NCI-H526 treated with DMSO at 0.1 percent for 48 hours (cell line): ENCODE data around the gene CYLC1.
A peak's percentile ranks its signal among the peaks of the same experiment; 100 is the strongest.

ENCODE experiments used
- DNase-seq: peaks from one replicate; lab custom pipeline; 2025; lab: John Stamatoyannopoulos, UW

The CYLC1 gene, protein sequence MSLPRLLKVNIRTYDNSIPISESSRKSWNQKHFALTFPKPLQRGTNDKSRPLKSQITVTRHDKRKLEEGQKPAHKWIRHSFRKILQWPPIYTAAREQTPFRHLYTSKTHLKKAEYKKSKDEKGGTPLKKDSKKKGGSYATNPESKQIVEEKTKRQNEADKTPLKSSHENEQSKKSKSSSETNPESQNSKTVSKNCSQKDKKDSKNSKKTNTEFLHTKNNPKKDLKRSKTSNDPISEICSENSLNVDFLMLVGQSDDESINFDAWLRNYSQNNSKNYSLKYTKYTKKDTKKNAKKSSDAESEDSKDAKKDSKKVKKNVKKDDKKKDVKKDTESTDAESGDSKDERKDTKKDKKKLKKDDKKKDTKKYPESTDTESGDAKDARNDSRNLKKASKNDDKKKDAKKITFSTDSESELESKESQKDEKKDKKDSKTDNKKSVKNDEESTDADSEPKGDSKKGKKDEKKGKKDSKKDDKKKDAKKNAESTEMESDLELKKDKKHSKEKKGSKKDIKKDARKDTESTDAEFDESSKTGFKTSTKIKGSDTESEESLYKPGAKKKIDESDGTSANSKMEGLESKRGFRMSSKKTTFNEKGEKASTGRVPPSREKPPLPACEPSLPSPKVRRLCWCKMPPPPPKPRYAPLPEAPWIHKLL

GRCh38 chrX:83860846-83861245 is at the start of gene CYLC1:
CYLC1 (plus strand) TSS chrX:83861146; CDS start chrX:83861183, 37 bp downstream.
- no peak for DNase-seq

GRCh38 chrX:83819304-83819703 is 41.6 kb upstream of the CYLC1 start:
- DNase-seq, result no peak

GRCh38 chrX:83829874-83830273 is 31.1 kb upstream of the CYLC1 start:
- DNase-seq, result no peak

GRCh38 chrX:83845397-83845796 is 15.5 kb upstream of the CYLC1 start:
- DNase-seq, result peak; percentile 39

GRCh38 chrX:83847339-83847738 is 13.6 kb upstream of the CYLC1 start:
- no peak for DNase-seq

GRCh38 chrX:83888585-83888984 is 27.6 kb downstream of the CYLC1 start:
- DNase-seq, result no peak

- DNase-seq, result no peak
These were observed 31.5 kb downstream of the CYLC1 start for GRCh38 chrX:83892433-83892832.

DNA sequence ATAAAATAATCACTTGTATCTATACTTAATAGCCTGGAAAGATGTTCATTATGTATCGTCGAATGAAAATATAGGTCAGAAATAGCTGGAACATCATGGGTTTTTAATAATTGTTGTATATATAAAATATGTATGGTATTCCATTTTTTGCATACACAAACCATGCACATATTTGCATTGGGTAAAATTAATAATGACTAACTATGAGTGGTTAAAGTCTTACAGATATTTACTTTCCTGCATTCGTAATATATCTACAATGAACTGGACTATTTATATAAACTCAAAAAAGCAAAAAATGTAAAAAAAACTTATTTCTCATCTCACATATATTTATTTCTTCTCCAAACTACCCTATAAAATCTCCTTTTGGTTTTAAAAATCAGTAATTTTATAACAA is 46.0 kb downstream of the CYLC1 start:
- DNase-seq, result no peak

DNA sequence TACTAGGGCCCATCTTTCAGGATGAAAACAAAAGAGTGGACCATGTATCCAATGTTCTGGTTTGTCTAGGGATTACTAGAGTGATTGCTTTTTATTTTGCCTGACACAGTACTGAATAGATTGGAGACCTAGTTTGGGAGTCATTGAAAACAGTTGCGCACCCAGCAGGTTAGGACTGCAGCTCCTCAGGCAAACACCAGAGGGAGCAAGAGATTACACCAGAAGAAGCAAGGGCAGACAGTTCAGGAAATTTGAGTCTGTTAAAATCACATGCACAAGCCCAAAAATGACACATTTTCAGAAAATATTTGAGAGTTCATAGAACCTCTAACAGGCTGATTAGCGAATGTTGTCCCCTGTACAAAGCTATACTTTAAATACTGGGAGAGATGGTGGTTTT is 55.6 kb downstream of the CYLC1 start:
- no peak for DNase-seq

GRCh38 chrX:83934220-83934619 is 73.3 kb downstream of the CYLC1 start:
- no peak for DNase-seq
